WERI-Rb-1 (cell line): ENCODE data around the gene CDA.

Experiments
- DNase-seq: peaks from one replicate; pipeline ENCODE4 v3.0.0-alpha.2; 2020
- H3K27ac ChIP-seq: fragments of 250-450 bp; sonication (Bioruptor Pico); 2 replicates; pipeline ENCODE4 v1.5.1; 2020; ENCODE audit warnings: mild to moderate bottlenecking, moderate library complexity
- H3K27me3 ChIP-seq: fragments of 250-450 bp; sonication (Bioruptor Pico); 2 replicates; pipeline ENCODE4 v1.5.1; 2021; ENCODE audit warnings: mild to moderate bottlenecking, low read depth, moderate library complexity; ENCODE audit not compliant: insufficient read depth, severe bottlenecking
- H3K36me3 ChIP-seq: fragments of 250-450 bp; sonication (Bioruptor Pico); 2 replicates; pipeline ENCODE4 v1.5.1; 2020; ENCODE audit warnings: mild to moderate bottlenecking, moderate library complexity
- H3K4me3 ChIP-seq: 2 replicates; pipeline ENCODE4 v1.5.1; 2011; ENCODE audit warnings: low read depth, mild to moderate bottlenecking, control low read depth, low read length
- H3K9me3 ChIP-seq: fragments of 250-450 bp; sonication (Bioruptor Pico); 2 replicates; pipeline ENCODE4 v1.5.1; 2021; ENCODE audit warnings: mild to moderate bottlenecking, moderate library complexity; ENCODE audit not compliant: severe bottlenecking
- TF ChIP-seq, protein P1 (sequence below): IDR thresholded peaks from 2 replicates; pipeline ENCODE4 v1.5.1; 2011; ENCODE audit warnings: low read depth, mild to moderate bottlenecking, control low read depth, inconsistent platforms, low read length

Gene CDA

GRCh38 chr1:20552728-20553445, 36.0 kb upstream of the CDA start:
- TF ChIP-seq, protein P1, sequence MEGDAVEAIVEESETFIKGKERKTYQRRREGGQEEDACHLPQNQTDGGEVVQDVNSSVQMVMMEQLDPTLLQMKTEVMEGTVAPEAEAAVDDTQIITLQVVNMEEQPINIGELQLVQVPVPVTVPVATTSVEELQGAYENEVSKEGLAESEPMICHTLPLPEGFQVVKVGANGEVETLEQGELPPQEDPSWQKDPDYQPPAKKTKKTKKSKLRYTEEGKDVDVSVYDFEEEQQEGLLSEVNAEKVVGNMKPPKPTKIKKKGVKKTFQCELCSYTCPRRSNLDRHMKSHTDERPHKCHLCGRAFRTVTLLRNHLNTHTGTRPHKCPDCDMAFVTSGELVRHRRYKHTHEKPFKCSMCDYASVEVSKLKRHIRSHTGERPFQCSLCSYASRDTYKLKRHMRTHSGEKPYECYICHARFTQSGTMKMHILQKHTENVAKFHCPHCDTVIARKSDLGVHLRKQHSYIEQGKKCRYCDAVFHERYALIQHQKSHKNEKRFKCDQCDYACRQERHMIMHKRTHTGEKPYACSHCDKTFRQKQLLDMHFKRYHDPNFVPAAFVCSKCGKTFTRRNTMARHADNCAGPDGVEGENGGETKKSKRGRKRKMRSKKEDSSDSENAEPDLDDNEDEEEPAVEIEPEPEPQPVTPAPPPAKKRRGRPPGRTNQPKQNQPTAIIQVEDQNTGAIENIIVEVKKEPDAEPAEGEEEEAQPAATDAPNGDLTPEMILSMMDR = no peak
- no peaks in the 10 kb centered on the region for H3K9me3 ChIP-seq
- DNase-seq = peak; percentile 20
- peak overlapping the region; percentile 53 for H3K4me3 ChIP-seq
- no peaks in the 10 kb centered on the region for H3K36me3 ChIP-seq
- no peak overlapping the region for H3K27ac ChIP-seq
- peaks cover 7% of the 10 kb centered on the region for H3K27me3 ChIP-seq

GRCh38 chr1:20555025-20555757, 33.7 kb upstream of the CDA start:
- H3K27me3 ChIP-seq = peaks cover 7% of the 10 kb centered on the region

DNA sequence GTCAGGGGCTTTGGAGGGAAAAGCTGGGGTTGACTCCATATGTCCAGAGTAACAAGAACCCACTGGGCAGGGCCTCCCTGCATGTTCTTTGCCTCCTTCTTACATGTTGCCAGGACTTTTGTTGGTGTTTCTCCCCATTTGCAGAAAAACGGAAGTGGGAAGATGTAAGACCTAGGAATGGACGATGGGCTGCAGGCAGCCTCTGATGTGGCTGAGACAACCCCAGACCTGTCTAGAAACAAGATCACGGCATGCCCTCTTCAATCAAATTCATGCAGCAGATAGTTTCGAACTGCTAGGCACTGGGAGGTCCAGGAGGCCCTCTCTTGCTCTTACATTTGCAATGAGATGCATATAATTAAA, 33.2 kb upstream of the CDA start:
- Histone ChIP-seq H3K27me3 (peaks cover 7% of the 10 kb centered on the region), H3K4me3 (no peak overlapping the region), H3K9me3 (no peaks in the 10 kb centered on the region), H3K36me3 (no peaks in the 10 kb centered on the region), H3K27ac (no peak overlapping the region)
- TF ChIP-seq, protein P1 = no peak
- DNase-seq = no peak

More at GRCh38 chr1:20555025-20555757, 33.7 kb upstream of the CDA start:
- TF ChIP-seq, protein P1 = no peak
- H3K9me3 ChIP-seq = no peaks in the 10 kb centered on the region
- no peak overlapping the region for H3K4me3 ChIP-seq
- no peak for DNase-seq
- H3K27ac ChIP-seq = no peak overlapping the region
- H3K36me3 ChIP-seq = no peaks in the 10 kb centered on the region

DNA sequence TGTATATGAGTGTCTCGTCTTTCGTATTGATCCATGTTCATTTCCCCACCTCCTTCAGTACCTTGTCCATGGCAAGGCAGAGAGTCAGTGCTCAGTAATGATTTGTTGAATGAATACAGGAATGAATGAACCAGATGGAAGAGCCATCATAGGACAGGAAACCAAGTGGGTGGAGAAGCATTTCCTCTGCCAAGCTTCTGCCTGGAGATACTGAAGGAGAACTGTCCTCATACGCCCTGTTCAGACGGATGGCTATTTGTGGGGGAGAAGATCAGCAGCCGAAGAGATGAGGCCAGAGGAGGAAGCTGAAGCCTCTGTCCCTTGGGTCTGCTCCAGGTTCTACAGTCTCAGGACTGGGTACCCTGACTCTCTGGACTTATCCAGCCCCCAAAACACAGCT, 30.7 kb upstream of the CDA start:
- no peaks in the 10 kb centered on the region for H3K36me3 ChIP-seq
- no peaks in the 10 kb centered on the region for H3K9me3 ChIP-seq
- no peak overlapping the region for H3K4me3 ChIP-seq
- peaks cover under 1% of the 10 kb centered on the region for H3K27me3 ChIP-seq
- DNase-seq = no peak
- no peak overlapping the region for H3K27ac ChIP-seq
- TF ChIP-seq, protein P1 = no peak

- no peaks in the 10 kb centered on the region for H3K36me3 ChIP-seq
- H3K4me3 ChIP-seq = no peak overlapping the region
- no peaks in the 10 kb centered on the region for H3K27me3 ChIP-seq
- H3K27ac ChIP-seq = no peak overlapping the region
- TF ChIP-seq, protein P1 = no peak
- DNase-seq = no peak
- H3K9me3 ChIP-seq = no peaks in the 10 kb centered on the region
Observed at GRCh38 chr1:20560966-20561365, 27.9 kb upstream of the CDA start.
